Caco-2 (cell line): ENCODE data around the gene GUCY1A1. TPM values are rescaled to one million over a fixed set of nuclear protein-coding genes. Genes with fewer than 3 reads are reported as not detected.

Experiments
- BruUV-seq: library from RNA; stranded (reverse); fragments of 400-500 nt; replicated peaks from 2 replicates; lab custom pipeline; 2021; lab: Mats Ljungman, UMichigan
- CTCF ChIA-PET: fragments of 300-600 bp; sonication (Branson Sonifier 250); formaldehyde crosslinking; loops from one replicate; lab custom pipeline; 2022; ENCODE audit warnings: antibody characterized with exemption; lab: Charles Lee
- POLR2A ChIA-PET: fragments of 300-600 bp; sonication (Branson Sonifier 250); formaldehyde crosslinking; loops from one replicate; lab custom pipeline; 2022; ENCODE audit warnings: antibody characterized with exemption; lab: Charles Lee
- DNase-seq, 2 experiments: peaks; one replicate each; pipeline versions ENCODE4 v3.0.0 to v3.0.0-alpha.2; 2020 to 2022
- H3K27me3 ChIP-seq: replicated peaks from 2 replicates; pipeline ENCODE4 v1.6.0; 2011; ENCODE audit warnings: low read length; ENCODE audit not compliant: control insufficient read depth, insufficient read depth
- H3K36me3 ChIP-seq: 2 replicates; pipeline ENCODE4 v1.5.1; 2011; ENCODE audit warnings: low read length; ENCODE audit not compliant: control insufficient read depth, insufficient read depth
- H3K4me1 ChIP-seq: fragments of 250-450 bp; sonication (Bioruptor Pico); 2 replicates; pipeline ENCODE4 v1.5.1; 2020; ENCODE audit warnings: mild to moderate bottlenecking
- H3K4me3 ChIP-seq: 2 replicates; pipeline ENCODE4 v1.5.1; 2011; ENCODE audit warnings: low read depth, mild to moderate bottlenecking, control low read depth, low read length
- H3K9me3 ChIP-seq: fragments of 250-450 bp; sonication (Bioruptor Pico); 2 replicates; pipeline ENCODE4 v1.5.1; 2020; ENCODE audit warnings: mild to moderate bottlenecking, moderate library complexity
- H3K27ac Mint-ChIP-seq: one replicate; pipeline ENCODE4 v1.8.0; 2022; ENCODE audit warnings: mixed read lengths; ENCODE audit not compliant: unreplicated experiment
- H3K27me3 Mint-ChIP-seq: one replicate; pipeline ENCODE4 v1.8.0; 2022; ENCODE audit warnings: mixed read lengths; ENCODE audit not compliant: insufficient read depth, unreplicated experiment
- H3K36me3 Mint-ChIP-seq: one replicate; pipeline ENCODE4 v1.8.0; 2022; ENCODE audit warnings: mild to moderate bottlenecking, mixed read lengths; ENCODE audit not compliant: insufficient read depth, unreplicated experiment
- H3K4me1 Mint-ChIP-seq: one replicate; pipeline ENCODE4 v1.8.0; 2022; ENCODE audit warnings: low read depth, mixed read lengths; ENCODE audit not compliant: unreplicated experiment
- H3K4me3 Mint-ChIP-seq: one replicate; pipeline ENCODE4 v1.8.0; 2022; ENCODE audit warnings: mild to moderate bottlenecking, moderate library complexity, mixed read lengths; ENCODE audit not compliant: unreplicated experiment
- H3K9me3 Mint-ChIP-seq: one replicate; pipeline ENCODE4 v1.8.0; 2022; ENCODE audit warnings: mixed read lengths; ENCODE audit not compliant: unreplicated experiment
- intact Hi-C: fragments of 100-400 bp; cut with micrococcal nuclease; formaldehyde crosslinking; loops from one replicate; pipeline ENCODE4 v1.10.0; 2022; ENCODE audit not compliant: unreplicated experiment
- total RNA-seq: library from RNA; stranded (reverse); gene quantifications from 2 replicates; pipeline ENCODE4 v1.2.3, GENCODE V29; 2022
- TF ChIP-seq, protein P1 (sequence below), 2 experiments: fragments of 200-600 bp in 1 of 2; IDR thresholded peaks; 1 replicate in 1 of 2; 2 replicates in 1 of 2; pipeline versions ENCODE4 v1.5.1 to v1.8.0; 2011 to 2022; ENCODE audit warnings: antibody characterized with exemption in 1 of 2, control low read depth in 1 of 2, inconsistent platforms in 1 of 2, low read depth in 1 of 2, low read length in 1 of 2, mild to moderate bottlenecking in 1 of 2, moderate library complexity in 1 of 2; ENCODE audit not compliant: insufficient read depth in 1 of 2, severe bottlenecking in 1 of 2, unreplicated experiment in 1 of 2

The GUCY1A1 gene
- total RNA-seq, 1 experiment from 2014 or later, result not detected

DNA sequence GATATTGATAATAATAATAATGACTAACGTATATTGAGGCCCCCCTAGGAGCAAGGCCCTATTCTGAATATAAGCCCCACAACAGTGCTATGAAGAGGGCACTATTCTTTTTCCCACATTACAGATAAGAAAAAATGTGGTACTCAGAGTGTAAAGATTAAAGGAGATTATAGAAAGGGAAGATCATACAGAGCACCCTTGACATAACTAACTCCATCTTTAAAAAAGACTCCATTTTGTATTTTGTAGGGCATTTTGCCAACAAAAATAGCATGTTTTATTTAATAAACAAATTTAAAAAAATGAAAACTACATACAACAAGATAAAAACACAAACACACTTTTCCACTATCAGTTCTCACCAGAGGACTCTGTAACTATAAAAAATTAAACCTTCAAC lies 42.1 kb downstream of the GUCY1A1 start:
- Histone ChIP-seq H3K27me3 (no peaks in the 10 kb centered on the region), H3K9me3 (no peaks in the 10 kb centered on the region), H3K4me3 (no peak overlapping the region), H3K4me1 (peaks cover 28% of the 10 kb centered on the region), H3K36me3 (no peaks in the 10 kb centered on the region)
- Mint-ChIP-seq H3K4me1 (peaks cover 15% of the 10 kb centered on the region), H3K36me3 (no peaks in the 10 kb centered on the region), H3K4me3 (no peak overlapping the region), H3K27me3 (no peaks in the 10 kb centered on the region), H3K27ac (no peak overlapping the region), H3K9me3 (no peaks in the 10 kb centered on the region)
- DNase-seq, result no peak
- TF ChIP-seq, protein P1, sequence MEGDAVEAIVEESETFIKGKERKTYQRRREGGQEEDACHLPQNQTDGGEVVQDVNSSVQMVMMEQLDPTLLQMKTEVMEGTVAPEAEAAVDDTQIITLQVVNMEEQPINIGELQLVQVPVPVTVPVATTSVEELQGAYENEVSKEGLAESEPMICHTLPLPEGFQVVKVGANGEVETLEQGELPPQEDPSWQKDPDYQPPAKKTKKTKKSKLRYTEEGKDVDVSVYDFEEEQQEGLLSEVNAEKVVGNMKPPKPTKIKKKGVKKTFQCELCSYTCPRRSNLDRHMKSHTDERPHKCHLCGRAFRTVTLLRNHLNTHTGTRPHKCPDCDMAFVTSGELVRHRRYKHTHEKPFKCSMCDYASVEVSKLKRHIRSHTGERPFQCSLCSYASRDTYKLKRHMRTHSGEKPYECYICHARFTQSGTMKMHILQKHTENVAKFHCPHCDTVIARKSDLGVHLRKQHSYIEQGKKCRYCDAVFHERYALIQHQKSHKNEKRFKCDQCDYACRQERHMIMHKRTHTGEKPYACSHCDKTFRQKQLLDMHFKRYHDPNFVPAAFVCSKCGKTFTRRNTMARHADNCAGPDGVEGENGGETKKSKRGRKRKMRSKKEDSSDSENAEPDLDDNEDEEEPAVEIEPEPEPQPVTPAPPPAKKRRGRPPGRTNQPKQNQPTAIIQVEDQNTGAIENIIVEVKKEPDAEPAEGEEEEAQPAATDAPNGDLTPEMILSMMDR (IDR thresholded peaks at IDR 0.05; ENCODE audit: insufficient read depth in 1 of 2, low read depth in 1 of 2, low read length in 1 of 2, severe bottlenecking in 1 of 2, unreplicated experiment in 1 of 2), result no peak
- ChIA-PET POLR2A (no interaction called here), CTCF (no interaction called here)
- BruUV-seq, result no TSS peak
- intact Hi-C loops, result no loop called here

DNA sequence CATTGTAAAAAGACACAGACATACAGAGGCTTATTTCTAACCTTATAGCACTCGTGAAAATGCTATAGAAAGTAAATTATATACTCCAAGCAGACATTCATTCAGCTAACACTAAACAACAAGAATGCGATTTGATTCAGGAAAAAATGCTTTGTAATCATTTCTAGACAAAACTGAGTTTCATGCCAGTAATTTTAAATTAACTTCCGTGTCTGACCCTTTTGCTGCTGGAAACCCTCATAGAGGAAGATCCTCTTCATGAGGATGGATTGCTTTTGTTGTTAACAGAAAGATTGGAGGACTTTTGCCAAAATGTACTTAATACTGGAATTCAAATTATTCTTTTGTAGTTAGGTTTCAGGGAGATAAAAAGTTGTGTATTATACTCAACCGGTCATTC lies 43.3 kb downstream of the GUCY1A1 start:
- H3K4me3 Mint-ChIP-seq, result no peak overlapping the region
- POLR2A ChIA-PET, result no interaction called here
- Histone ChIP-seq H3K9me3 (no peaks in the 10 kb centered on the region), H3K4me1 (peaks cover 21% of the 10 kb centered on the region), H3K4me3 (no peak overlapping the region), H3K36me3 (no peaks in the 10 kb centered on the region), H3K27me3 (no peaks in the 10 kb centered on the region)
- TF ChIP-seq, protein P1 (IDR thresholded peaks at IDR 0.05; ENCODE audit: insufficient read depth in 1 of 2, low read depth in 1 of 2, low read length in 1 of 2, severe bottlenecking in 1 of 2, unreplicated experiment in 1 of 2), result no peak
- H3K9me3 Mint-ChIP-seq, result no peaks in the 10 kb centered on the region
- H3K4me1 Mint-ChIP-seq, result peaks cover 15% of the 10 kb centered on the region
- CTCF ChIA-PET, result no interaction called here
- no TSS peak for BruUV-seq
- intact Hi-C loops, result no loop called here
- no peak overlapping the region for H3K27ac Mint-ChIP-seq
- no peaks in the 10 kb centered on the region for H3K36me3 Mint-ChIP-seq
- DNase-seq, result no peak
- no peaks in the 10 kb centered on the region for H3K27me3 Mint-ChIP-seq

DNA sequence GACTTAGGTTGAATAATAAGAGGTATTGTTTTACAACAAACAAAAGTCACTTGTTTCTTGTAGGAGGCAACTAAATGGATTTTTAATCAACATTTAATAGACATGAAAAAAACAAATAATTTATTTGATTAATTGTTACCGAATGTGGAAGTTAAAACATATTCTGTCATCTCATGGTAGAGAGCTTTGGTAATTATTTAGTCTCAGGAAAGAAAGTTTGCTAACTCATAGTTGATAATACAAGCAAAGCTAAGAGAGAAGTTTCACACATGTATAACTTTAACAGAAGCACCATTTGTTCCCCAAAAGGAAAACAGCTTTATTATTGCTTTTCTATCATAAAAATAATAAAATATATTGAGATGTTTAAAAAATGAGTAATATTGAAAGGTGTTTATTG lies 44.9 kb downstream of the GUCY1A1 start:
- BruUV-seq, result no TSS peak

More for the DNA sequence above, 44.9 kb downstream of the GUCY1A1 start:
- intact Hi-C loops, result no loop called here
- TF ChIP-seq, protein P1 (IDR thresholded peaks at IDR 0.05; ENCODE audit: insufficient read depth in 1 of 2, low read depth in 1 of 2, low read length in 1 of 2, severe bottlenecking in 1 of 2, unreplicated experiment in 1 of 2), result no peak
- CTCF ChIA-PET, result no interaction called here
- POLR2A ChIA-PET, result no interaction called here
- no peaks in the 10 kb centered on the region for H3K36me3 Mint-ChIP-seq
- DNase-seq, result no peak
- no peaks in the 10 kb centered on the region for H3K9me3 Mint-ChIP-seq
- H3K9me3 ChIP-seq, result no peaks in the 10 kb centered on the region
- no peaks in the 10 kb centered on the region for H3K27me3 ChIP-seq
- no peak overlapping the region for H3K27ac Mint-ChIP-seq
- H3K4me1 Mint-ChIP-seq, result peaks cover 2% of the 10 kb centered on the region
- peaks cover 3% of the 10 kb centered on the region for H3K27me3 Mint-ChIP-seq
- H3K4me3 Mint-ChIP-seq, result no peak overlapping the region
- H3K4me3 ChIP-seq, result no peak overlapping the region
- no peaks in the 10 kb centered on the region for H3K36me3 ChIP-seq
- peaks cover 5% of the 10 kb centered on the region; the same call in 1 of the 2 replicates for H3K4me1 ChIP-seq
